Peyer's patch (tissue), 4 donors: ENCODE data around the gene TYROBP. TPM values are rescaled to one million over a fixed set of nuclear protein-coding genes. Genes with fewer than 3 reads are reported as not detected.
"Not testable (repeated sequence)": the region's sequence is repeated elsewhere in the genome, so short reads cannot be mapped to it uniquely, and the experiment has no call there.

Experiments used
- DNase-seq, 3 donors: peaks; one replicate each; pipeline ENCODE4 v3.0.0-alpha.2; 2017 to 2019
- H3K27ac ChIP-seq, 4 donors: fragments of 200-600 bp; sonication (generic); one replicate each; pipeline ENCODE4 v1.5.1; 2016 to 2019
- H3K27me3 ChIP-seq, 2 donors: fragments of 200-600 bp; sonication (generic); one replicate each; pipeline ENCODE4 v1.5.1; 2019
- H3K36me3 ChIP-seq, 3 donors: fragments of 200-600 bp; sonication (generic); one replicate each; pipeline ENCODE4 v1.5.1; 2016 to 2019
- H3K4me1 ChIP-seq, 4 donors: fragments of 200-600 bp; sonication (generic); one replicate each; pipeline ENCODE4 v1.5.1; 2016 to 2019
- H3K4me3 ChIP-seq, 4 donors: fragments of 200-600 bp; sonication (generic); 1 replicate in 3 of 4; 2 replicates in 1 of 4; pipeline ENCODE4 v1.5.1; 2016 to 2019; ENCODE audit warnings: mild to moderate bottlenecking in 1 of 4
- H3K9me3 ChIP-seq, 4 donors: fragments of 200-600 bp; sonication (generic); one replicate each; pipeline ENCODE4 v1.5.1; 2016 to 2019; ENCODE audit warnings: mild to moderate bottlenecking in 1 of 4
- POLR2A ChIP-seq, 2 donors: fragments of 450-650 bp; IDR thresholded peaks; one replicate each; pipeline ENCODE4 v1.5.1; 2017; ENCODE audit warnings: antibody characterized with exemption in 2 of 2, mild to moderate bottlenecking in 2 of 2, moderate library complexity in 2 of 2
- total RNA-seq, 4 donors: library from RNA; depleted of rRNA; stranded (reverse); fragments of >200 nt; gene quantifications; one replicate each; pipeline ENCODE4 v1.1.0, GENCODE V29; 2016
- TF ChIP-seq, protein P1 (sequence below), 6 experiments: fragments of 450-650 bp in 4 of 6; fragments of 200-600 bp in 2 of 6; sonication (generic) in 1 of 6; IDR thresholded peaks; one replicate each; pipeline ENCODE4 v1.5.1; 2017 to 2019; ENCODE audit warnings: antibody characterized with exemption in 6 of 6, mild to moderate bottlenecking in 3 of 6, moderate library complexity in 1 of 6

The TYROBP gene
- total RNA-seq, result 10 to 100 TPM in 3 of 4 donors, 1 to 10 TPM in 1; 4.2 to 56.1 (median 20.2) TPM

GRCh38 chr19:35908010-35908441 is at the start of gene TYROBP:
TYROBP (minus strand) TSS chr19:35908295; CDS start chr19:35908228, 67 bp downstream.
- Histone ChIP-seq H3K36me3 (no peaks in the 10 kb centered on the region), H3K4me1 (peaks cover 0 to 23% (median 5%) of the 10 kb centered on the region in 4 donors), H3K9me3 (no peaks in the 10 kb centered on the region), H3K4me3 (peak within 1 kb of the TSS in 2 of 4 donors; percentile 34 to 39), H3K27ac (peak within 1 kb of the TSS; percentile 46 to 75 (median 60)), H3K27me3 (no peaks in the 10 kb centered on the region)
- TF ChIP-seq, protein P1, sequence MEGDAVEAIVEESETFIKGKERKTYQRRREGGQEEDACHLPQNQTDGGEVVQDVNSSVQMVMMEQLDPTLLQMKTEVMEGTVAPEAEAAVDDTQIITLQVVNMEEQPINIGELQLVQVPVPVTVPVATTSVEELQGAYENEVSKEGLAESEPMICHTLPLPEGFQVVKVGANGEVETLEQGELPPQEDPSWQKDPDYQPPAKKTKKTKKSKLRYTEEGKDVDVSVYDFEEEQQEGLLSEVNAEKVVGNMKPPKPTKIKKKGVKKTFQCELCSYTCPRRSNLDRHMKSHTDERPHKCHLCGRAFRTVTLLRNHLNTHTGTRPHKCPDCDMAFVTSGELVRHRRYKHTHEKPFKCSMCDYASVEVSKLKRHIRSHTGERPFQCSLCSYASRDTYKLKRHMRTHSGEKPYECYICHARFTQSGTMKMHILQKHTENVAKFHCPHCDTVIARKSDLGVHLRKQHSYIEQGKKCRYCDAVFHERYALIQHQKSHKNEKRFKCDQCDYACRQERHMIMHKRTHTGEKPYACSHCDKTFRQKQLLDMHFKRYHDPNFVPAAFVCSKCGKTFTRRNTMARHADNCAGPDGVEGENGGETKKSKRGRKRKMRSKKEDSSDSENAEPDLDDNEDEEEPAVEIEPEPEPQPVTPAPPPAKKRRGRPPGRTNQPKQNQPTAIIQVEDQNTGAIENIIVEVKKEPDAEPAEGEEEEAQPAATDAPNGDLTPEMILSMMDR (IDR thresholded peaks at IDR 0.05), result no peak
- TF ChIP-seq POLR2A (IDR thresholded peaks at IDR 0.05), result no peak
- DNase-seq, result no peak

DNA sequence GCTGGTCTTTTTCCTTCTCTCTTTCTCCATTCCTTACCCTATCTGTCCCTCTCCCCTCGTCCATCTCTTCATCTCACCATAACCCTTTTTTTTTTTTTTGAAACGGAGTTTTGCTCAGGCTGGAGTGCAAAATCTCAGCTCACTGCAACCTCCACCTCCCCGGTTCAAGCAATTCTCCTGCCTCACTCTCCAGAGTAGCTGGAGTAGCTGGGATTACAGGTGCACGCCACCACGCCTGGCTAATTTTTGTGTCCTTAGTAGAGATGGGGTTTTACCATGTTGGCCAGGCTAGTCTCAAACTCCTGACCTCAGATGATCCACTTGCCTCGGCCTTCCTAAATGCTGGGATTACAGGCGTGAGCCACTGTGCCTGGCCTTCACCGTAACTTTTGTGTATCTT is 49.3 kb upstream of the TYROBP start:
- H3K4me1 ChIP-seq, result peaks cover 0 to 21% (median 9%) of the 10 kb centered on the region in 4 donors
- H3K36me3 ChIP-seq, H3K27ac ChIP-seq, H3K4me3 ChIP-seq, DNase-seq, H3K9me3 ChIP-seq, H3K27me3 ChIP-seq: not testable (repeated sequence)

DNA sequence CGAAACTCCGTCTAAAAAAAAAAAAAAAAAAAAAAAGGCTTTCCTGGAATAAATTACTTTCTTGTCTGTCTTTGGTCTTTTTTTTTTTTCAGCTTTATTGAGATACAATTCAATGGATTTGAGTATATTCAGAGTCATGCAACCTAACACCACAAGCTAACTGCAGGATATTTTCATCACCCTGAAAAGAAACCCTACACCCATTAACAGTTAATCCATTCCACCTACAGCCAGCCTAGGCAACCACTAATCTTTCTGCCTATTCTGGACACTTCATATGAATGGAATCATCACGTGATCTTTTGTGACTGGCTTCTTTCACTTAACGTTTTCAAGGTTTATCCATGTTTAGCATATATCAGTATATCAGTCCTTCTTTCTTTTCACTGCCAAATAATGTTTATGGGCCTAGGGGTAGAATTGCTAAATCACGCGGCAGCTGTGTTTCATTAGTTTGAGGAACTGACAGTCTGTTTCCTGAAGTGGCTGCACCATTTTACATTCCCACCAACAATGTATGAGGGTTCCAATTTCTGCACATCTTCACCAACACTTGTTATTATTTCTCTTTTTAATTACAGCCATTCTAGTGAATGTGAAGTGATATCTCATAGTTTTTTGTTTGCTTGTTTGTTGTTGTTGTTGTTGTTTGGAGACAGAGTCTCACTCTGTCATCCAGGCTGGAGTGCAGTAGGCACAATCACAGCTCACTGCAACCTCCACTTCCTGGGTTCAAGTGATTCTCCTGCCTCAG is 48.0 kb upstream of the TYROBP start:
- no peaks in the 10 kb centered on the region for H3K36me3 ChIP-seq
- no peak overlapping the region for H3K27ac ChIP-seq
- H3K4me3 ChIP-seq, result no peak overlapping the region
- peaks cover 0 to 21% (median 9%) of the 10 kb centered on the region in 4 donors for H3K4me1 ChIP-seq
- H3K9me3 ChIP-seq, result no peaks in the 10 kb centered on the region
- peaks cover 0 to 7% of the 10 kb centered on the region in 2 donors for H3K27me3 ChIP-seq
- TF ChIP-seq POLR2A (IDR thresholded peaks at IDR 0.05), result no peak
- TF ChIP-seq, protein P1 (IDR thresholded peaks at IDR 0.05), result no peak
- no peak for DNase-seq

GRCh38 chr19:35949131-35949530 is 41.0 kb upstream of the TYROBP start:
- Histone ChIP-seq H3K27ac (no peak overlapping the region), H3K9me3 (no peaks in the 10 kb centered on the region), H3K4me1 (peaks cover 0 to 11% (median 3%) of the 10 kb centered on the region in 4 donors), H3K27me3 (no peaks in the 10 kb centered on the region), H3K36me3 (peaks cover 0 to 8% (median 0%) of the 10 kb centered on the region in 3 donors), H3K4me3 (no peak overlapping the region)
- no peak for TF ChIP-seq POLR2A (IDR thresholded peaks at IDR 0.05)
- TF ChIP-seq, protein P1 (IDR thresholded peaks at IDR 0.05), result no peak
- DNase-seq, result no peak

DNA sequence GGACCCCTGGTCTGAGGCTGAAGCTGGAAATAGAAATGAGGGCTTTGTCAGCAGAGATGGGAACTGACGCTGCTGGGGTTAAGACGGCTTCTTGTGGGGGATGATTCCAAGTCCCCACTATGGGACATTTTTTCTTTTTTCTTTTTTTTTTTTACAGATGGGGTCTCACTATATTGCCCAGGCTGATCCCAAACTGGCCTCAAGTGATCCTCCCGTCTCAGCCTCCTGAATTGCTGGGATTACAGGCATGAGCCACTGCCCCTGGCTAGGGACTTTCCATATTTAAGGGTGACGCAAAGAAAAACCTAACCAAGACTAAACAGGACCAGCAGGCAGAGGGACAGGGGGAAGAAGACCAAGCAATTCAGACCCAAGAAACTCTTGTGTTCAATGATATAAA is 38.1 kb upstream of the TYROBP start:
- no peaks in the 10 kb centered on the region for H3K9me3 ChIP-seq
- no peaks in the 10 kb centered on the region for H3K4me1 ChIP-seq
- H3K4me3 ChIP-seq, result no peak overlapping the region
- TF ChIP-seq POLR2A (IDR thresholded peaks at IDR 0.05), result no peak
- TF ChIP-seq, protein P1 (IDR thresholded peaks at IDR 0.05), result no peak
- no peak overlapping the region for H3K27ac ChIP-seq
- H3K27me3 ChIP-seq, result no peaks in the 10 kb centered on the region
- DNase-seq, result no peak
- H3K36me3 ChIP-seq, result peaks cover 0 to 18% (median 0%) of the 10 kb centered on the region in 3 donors

GRCh38 chr19:35945121-35945790 is 37.2 kb upstream of the TYROBP start:
- no peak for DNase-seq
- TF ChIP-seq, protein P1 (IDR thresholded peaks at IDR 0.05), result no peak
- TF ChIP-seq POLR2A (IDR thresholded peaks at IDR 0.05), result no peak
- H3K27ac ChIP-seq, result no peak overlapping the region
- no peaks in the 10 kb centered on the region for H3K27me3 ChIP-seq
- no peaks in the 10 kb centered on the region for H3K9me3 ChIP-seq
- H3K4me3 ChIP-seq, result no peak overlapping the region
- no peaks in the 10 kb centered on the region for H3K4me1 ChIP-seq
- peaks cover 0 to 22% (median 0%) of the 10 kb centered on the region in 3 donors for H3K36me3 ChIP-seq
